AG09319 (cell line): ENCODE data around the gene GRB14.
"Not testable (repeated sequence)": the region's sequence is repeated elsewhere in the genome, so short reads cannot be mapped to it uniquely, and the experiment has no call there.

ENCODE experiments used
- DNase-seq: peaks from one replicate; pipeline ENCODE4 v3.0.0-alpha.2; 2010; ENCODE audit warnings: low read depth; ENCODE audit errors: extremely low read depth
- TF ChIP-seq, protein P1 (sequence below): IDR thresholded peaks from 2 replicates; pipeline ENCODE4 v1.5.1; 2011; ENCODE audit warnings: low read depth, mild to moderate bottlenecking, inconsistent platforms, low read length, moderate library complexity

GRB14 gene

DNA sequence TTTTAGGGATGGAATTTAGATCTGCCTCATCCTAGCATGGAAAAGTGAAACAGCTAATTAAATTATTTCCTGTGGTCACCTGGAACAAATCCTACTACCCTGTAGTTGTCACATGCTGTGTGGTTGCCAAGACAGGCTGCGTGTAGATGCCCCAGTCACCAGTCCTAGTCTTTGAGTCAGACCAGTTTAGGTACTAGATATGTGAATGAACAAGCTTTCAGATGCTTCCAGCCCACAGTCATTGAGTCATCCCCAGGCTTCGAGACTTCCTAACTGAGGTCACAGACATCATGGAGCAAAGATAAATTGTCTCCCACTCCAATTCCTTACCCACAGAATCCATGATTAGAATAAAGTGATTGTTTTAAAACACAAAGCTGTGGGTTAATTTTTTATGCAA lies 35.8 kb upstream of the GRB14 start:
- TF ChIP-seq, protein P1, sequence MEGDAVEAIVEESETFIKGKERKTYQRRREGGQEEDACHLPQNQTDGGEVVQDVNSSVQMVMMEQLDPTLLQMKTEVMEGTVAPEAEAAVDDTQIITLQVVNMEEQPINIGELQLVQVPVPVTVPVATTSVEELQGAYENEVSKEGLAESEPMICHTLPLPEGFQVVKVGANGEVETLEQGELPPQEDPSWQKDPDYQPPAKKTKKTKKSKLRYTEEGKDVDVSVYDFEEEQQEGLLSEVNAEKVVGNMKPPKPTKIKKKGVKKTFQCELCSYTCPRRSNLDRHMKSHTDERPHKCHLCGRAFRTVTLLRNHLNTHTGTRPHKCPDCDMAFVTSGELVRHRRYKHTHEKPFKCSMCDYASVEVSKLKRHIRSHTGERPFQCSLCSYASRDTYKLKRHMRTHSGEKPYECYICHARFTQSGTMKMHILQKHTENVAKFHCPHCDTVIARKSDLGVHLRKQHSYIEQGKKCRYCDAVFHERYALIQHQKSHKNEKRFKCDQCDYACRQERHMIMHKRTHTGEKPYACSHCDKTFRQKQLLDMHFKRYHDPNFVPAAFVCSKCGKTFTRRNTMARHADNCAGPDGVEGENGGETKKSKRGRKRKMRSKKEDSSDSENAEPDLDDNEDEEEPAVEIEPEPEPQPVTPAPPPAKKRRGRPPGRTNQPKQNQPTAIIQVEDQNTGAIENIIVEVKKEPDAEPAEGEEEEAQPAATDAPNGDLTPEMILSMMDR = no peak
- peak; percentile 16 for DNase-seq

DNA sequence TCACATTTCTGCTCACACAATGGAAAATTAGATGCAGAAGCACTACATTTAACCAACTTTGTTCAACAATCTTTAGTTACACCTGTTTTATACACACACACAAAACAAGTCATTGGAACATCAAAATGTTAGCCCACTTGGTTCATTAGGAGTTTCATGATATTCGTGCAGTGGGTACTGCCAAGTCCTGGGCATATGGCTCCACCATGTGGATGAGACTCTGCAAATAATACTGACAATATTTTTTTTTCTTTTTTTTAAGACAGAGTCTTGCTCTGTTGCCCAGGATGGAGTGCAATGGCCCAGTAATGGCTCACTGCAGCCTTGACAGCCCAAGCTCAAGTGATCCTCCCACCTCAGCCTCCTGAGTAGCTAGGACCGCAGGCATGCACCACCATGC lies 34.5 kb upstream of the GRB14 start:
- TF ChIP-seq, protein P1 = peak; percentile 12; the same call in 1 of the 2 replicates
- DNase-seq = no peak

DNA sequence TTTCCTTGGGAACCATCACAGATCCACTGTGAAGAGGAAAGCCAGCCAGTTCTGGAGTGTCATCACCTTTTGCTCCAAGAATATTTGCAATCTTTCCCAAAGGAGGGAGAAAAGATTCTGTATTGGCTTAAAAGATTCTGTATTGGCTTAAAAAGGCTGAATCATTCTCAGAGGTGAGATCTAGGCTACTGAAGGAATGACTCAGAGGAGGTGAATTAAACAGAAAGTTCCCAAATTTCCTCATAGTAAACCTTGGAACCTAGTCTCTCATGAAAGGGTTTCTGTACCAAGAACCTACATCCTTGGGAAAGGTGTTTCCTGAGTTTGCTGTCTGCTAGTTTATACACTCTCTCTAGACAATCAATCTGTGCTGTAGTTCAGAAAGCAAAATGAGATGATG lies 34.1 kb upstream of the GRB14 start:
- DNase-seq = no peak
- TF ChIP-seq, protein P1 = no peak

DNA sequence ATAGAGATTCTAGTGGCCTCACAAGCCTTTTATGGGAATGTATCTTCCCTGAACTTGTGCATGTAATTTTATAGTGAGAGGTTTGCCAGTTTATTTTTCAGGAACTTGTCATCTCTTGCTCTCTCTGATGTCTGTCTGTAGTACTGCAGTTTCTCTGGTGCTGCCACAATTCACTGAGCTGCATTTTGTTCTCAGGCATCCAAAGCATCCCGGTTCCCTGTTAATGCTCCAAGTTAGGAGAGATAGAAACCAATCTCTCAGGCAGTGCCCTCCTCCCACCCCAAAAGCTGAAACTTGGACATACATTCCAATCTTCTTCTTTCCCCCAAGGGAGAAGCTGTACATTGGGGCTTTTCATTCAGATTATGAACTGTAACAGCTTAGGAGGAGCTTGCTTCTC lies 30.1 kb upstream of the GRB14 start:
- TF ChIP-seq, protein P1 = no peak
- no peak for DNase-seq

DNA sequence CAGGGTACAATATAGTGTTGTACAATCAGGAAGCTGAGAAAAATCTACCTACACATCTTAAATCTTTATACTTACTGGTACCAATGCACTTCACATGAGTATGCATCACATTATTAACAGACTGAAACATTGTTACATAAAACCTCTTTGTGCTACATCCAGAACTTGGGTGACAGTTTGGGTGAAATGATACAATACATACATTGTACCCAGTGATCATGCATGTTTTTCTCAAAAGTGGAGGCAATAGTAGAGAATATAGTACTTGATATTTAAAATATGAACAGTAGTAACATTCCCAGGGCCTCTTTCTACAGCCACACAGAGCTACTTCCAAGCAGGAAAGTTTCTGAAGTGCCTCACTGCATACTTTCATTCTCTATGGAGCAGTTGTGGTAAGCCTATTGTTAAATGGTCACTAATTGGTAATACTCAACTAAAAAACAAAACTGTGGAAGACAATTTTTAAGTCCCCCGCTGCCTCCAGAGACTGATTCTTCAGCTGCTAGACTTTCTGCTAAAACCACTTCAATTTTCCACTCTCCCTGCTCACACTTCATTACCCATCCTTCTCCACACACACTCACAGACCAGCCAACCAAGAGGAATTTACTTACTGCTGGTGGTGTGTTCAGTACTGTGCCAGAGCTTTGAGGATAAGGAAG lies 22.9 kb upstream of the GRB14 start:
- TF ChIP-seq, protein P1 = no peak
- DNase-seq = no peak

DNA sequence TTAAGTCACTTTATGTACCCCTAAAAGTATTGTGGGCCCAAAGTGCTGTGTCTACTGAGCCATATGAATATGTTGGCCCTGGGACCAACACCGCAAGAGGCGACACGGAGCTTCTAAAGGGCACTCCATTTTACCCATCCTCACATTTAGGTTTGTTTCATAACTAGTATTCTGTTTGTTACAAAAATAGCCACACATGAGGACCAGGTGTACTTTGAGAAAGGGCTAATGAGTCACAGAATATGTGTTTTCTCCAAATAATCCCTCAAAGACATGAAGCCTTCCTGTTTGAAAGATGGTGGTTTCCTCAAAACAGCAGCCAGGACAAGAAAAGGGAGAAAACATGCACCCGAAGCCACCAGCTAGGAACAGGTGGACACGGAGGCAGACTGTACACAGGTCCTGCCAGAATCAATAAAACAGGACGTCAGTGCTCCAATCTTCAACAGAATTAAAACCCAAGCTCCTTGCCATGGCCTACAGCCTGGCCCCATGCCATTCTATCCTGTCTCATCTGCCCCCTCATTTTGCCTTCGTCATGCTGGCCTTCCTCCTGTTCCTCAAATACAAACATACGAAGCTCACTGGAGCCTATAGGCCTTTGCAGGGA lies 21.8 kb upstream of the GRB14 start:
- no peak for DNase-seq
- TF ChIP-seq, protein P1 = no peak

DNA sequence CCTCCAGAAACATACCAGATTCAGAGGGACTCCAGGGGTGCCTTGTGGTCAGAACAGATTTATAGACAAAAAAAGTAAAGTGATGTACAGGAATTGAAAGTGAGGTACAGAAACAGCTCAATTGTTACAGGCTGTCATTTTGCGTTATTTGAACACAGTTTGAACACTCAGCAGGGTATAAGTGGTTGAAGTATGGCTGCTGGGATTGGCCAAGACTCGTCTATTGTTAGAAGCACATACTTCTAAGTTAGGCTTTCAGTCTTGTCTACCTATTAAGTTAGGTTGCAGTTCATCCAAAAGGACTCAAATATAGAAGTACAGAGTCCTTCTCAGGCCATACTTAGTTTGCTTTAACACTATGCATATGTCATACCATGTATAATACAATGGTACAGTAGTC lies 21.0 kb upstream of the GRB14 start:
- TF ChIP-seq, protein P1 = no peak
- no peak for DNase-seq

DNA sequence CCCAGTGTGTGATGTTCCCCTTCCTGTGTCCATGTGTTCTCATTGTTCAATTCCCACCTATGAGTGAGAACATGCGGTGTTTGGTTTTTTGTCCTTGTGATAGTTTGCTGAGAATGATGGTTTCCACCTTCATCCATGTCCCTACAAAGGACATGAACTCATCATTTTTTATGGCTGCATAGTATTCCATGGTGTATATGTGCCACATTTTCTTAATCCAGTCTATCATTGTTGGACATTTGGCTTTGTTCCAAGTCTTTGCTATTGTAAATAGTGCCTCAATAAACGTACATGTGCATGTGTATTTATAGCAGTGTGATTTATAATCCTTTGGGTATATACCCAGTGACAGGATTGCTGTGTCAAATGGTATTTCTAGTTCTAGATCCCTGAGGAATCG lies 7.0 kb upstream of the GRB14 start:
- DNase-seq = not testable (repeated sequence)
